ENCODE results near the gene DHX30.

Gene DHX30

DNA sequence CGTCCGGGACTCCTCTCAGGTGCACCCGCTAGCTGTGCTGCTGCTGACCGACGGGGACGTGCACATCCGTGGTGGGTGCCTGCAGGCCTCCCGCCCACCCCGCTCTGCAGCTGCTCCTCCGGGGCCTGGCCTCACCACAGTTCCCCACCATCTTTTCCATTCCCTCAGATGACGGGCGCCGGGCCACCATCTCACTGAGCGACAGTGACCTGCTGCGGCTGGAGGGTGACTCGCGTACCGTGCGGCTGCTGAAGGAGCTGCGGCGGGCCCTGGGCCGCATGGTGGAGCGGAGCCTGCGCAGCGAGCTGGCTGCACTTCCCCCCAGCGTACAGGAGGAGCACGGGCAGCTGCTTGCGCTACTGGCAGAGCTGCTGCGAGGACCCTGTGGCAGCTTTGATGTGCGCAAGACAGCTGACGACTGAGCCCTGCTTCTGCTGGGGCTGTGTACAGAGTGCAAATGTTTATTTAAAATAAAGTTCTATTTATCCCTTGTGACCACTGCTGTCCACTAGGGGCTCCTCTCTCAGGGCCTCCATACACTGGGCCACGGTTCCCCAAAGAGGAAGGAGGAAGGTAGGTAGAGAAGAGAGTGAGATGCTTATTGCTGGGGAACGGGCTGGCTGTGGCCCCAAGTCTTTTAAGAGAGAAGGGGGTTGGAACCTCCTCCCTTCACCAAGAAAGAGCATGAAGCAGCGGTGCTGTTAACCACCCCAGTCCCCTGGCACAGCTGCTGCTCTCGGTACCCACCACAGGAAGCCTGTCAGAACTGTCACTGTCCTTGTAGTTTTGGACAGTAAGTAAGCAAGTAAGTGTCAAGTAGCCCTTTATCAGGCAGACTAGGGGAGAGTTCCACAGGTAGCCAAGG lies 47.0 kb downstream of the DHX30 start:
- Mint-ChIP-seq H3K9me3 (no peaks in the 10 kb centered on the region), H3K27me3 (no peaks in the 10 kb centered on the region), H3K4me1 (no peaks in the 10 kb centered on the region), H3K4me3 (no peak overlapping the region), H3K27ac (ENCODE audit: low read depth) (peak overlapping the region; percentile 38), H3K36me3 (ENCODE audit: insufficient read depth) (peaks cover 25% of the 10 kb centered on the region)
- DNase-seq (ENCODE audit: low spot score in 2 of 2) = no peak
- no peak for ATAC-seq (replicated peaks; ENCODE audit: extremely low read depth, poor library complexity, severe bottlenecking)

DNA sequence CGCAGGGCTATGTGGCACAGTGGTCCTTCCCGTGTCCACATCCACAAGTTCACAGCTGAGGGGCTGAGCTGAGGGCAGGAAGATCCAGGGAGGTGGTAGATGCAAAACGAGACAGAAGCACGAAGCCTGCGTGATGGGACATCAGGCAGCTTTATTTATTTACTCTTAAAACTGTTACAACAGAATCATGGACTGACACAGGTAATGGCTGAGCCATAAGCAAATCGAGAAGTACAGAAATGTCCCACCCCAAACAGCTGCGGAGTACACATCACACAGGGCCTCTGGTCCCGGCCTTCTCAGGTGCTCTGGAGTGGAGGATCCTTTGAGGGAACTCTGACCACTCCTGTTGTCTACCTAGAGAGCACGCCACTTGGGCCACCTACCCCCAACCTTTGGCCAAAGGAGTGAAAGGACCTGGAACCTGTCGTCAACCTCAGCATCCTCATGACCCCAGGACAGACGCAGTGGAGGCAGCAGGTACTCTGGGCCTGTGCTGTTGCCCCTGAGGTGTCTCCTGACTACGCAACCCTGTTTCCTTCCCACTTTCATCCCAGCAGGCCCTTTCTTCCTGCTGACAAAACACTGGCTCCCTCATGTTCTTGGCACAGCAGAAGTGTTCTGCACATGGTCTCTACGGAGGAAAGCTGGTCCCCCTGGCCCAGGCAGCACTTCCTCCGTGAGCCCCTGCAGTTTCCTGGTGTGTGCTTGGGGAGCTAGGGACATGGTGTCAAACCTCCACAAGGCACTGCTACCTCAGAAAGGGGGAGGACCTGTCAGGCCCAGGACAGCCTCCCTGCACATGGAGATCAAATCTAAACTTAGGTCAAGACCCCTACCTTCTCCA lies 47.8 kb downstream of the DHX30 start:
- Mint-ChIP-seq H3K4me1 (no peaks in the 10 kb centered on the region), H3K27me3 (no peaks in the 10 kb centered on the region), H3K4me3 (no peak overlapping the region), H3K9me3 (no peaks in the 10 kb centered on the region), H3K27ac (ENCODE audit: low read depth) (peak overlapping the region; percentile 80), H3K36me3 (ENCODE audit: insufficient read depth) (peaks cover 22% of the 10 kb centered on the region)
- ATAC-seq (replicated peaks; ENCODE audit: extremely low read depth, poor library complexity, severe bottlenecking) = no peak
- DNase-seq (ENCODE audit: low spot score in 2 of 2) = no peak

DNA sequence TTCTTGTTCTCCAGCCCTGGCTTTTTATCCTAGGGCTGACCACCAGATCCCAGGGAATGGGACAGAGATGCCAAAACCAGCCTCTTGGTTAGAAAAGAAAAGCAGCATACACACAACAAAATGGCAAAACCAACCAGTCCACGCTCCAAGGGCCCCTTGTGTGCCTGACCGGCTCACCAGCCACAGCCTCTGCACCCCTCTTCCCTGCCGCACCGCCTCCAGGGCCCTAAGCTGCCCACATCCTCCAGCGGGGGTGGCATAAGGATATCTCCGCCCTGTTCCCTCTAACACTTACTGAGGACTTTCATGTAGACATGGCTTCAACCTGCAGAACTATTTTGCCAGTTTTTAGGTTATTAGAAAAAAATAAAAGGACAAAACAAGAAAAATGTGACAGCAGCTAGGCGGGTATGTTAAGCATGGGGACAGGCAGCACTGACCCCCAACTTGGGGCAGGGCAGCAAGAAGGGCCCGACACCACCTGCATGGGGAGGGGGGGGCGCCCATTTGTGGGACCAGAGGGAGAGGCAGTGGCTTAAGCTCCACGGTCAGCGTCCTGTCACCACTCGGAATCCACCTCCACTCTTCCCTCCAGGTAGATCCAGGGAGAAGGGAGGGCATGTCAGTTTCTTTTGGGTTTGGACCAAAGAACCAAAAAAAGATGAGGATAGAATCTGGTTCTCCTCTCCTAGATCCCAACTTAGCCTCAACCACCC lies 49.1 kb downstream of the DHX30 start:
- DNase-seq (ENCODE audit: low spot score in 2 of 2) (no peak), ATAC-seq (replicated peaks; ENCODE audit: extremely low read depth, poor library complexity, severe bottlenecking) (no peak)
- Mint-ChIP-seq H3K36me3 (ENCODE audit: insufficient read depth) (peaks cover 25% of the 10 kb centered on the region), H3K27me3 (no peaks in the 10 kb centered on the region), H3K4me1 (no peaks in the 10 kb centered on the region), H3K4me3 (no peak overlapping the region), H3K9me3 (no peaks in the 10 kb centered on the region), H3K27ac (ENCODE audit: low read depth) (peak overlapping the region; percentile 80)

DNA sequence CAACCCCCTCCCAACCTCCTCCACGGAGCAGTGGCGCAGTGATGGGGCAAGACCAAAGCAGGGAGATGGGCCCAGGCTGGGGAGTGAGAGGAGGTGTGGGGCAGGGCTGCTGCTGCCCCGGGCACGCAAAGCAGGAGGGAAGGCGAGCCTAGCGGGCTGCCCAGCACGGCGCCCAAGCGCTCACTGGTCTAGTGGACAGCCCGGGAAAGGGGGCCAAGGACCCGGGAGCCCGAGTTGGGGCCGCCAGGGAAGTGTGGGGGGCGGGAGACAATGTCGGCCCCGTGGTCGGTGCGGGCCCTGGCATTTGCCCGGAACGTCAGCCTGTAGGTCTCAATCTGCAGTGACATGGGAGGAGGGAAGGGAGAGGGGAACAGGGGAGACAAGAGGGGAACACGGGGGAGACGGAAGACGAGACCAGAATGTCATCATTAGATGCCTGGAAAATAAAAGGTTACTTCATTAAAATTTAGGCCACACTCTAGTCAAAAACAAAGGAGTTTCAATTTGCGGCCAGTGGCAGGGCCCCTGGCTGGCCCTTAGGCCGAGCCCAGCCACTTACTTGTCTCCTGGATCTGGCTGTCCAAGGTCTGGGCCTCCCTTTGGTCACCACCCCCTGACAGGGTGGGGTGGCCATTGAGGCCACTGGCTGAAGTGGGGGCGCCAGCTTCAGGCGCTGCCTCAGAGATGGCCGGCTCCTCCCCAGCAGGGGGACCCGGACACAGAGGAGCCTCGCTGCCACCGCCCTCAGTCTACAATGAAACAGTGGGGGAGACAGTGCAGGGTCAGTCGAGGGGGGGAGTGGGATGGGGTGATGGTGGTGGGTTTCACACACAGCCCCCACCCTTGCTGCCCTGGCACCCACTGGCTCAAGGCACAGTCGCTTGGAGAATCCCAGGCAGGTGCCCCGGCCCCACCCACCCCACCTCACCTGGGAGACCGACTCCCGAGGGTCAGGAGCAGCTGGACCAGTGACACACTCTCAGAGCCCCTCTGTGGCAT lies 50.0 kb downstream of the DHX30 start:
- no peak for ATAC-seq (replicated peaks; ENCODE audit: extremely low read depth, poor library complexity, severe bottlenecking)
- DNase-seq (ENCODE audit: low spot score in 2 of 2) = no peak
- no peaks in the 10 kb centered on the region for H3K27me3 Mint-ChIP-seq
- H3K4me3 Mint-ChIP-seq = no peak overlapping the region
- no peaks in the 10 kb centered on the region for H3K9me3 Mint-ChIP-seq
- peaks cover 24% of the 10 kb centered on the region for H3K36me3 Mint-ChIP-seq (ENCODE audit: insufficient read depth)
- H3K4me1 Mint-ChIP-seq = no peaks in the 10 kb centered on the region
- peak overlapping the region; percentile 84 for H3K27ac Mint-ChIP-seq (ENCODE audit: low read depth)

DNA sequence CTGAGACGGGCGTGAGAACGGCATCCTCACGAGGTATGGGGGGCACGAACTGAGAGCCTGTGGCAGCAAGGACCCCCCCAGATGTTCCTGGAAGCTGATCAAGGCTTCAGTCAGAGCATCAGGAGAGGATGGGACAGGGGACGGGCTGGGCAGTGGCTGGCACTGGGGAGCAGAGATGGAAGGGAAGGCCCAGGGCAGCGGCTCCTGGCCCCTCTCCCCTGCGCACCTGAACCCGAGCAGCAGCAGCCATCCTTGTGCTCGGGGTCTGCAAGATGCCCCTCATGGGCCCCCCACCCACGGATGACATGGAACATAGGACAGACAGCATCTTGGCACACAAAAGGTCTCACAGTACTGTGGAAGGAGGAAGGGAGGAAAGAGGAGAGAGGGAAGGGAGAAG lies 51.3 kb downstream of the DHX30 start:
- no peak for DNase-seq (ENCODE audit: low spot score in 2 of 2)
- Mint-ChIP-seq H3K27me3 (no peaks in the 10 kb centered on the region), H3K36me3 (ENCODE audit: insufficient read depth) (peaks cover 23% of the 10 kb centered on the region), H3K4me3 (no peak overlapping the region), H3K4me1 (no peaks in the 10 kb centered on the region), H3K9me3 (no peaks in the 10 kb centered on the region), H3K27ac (ENCODE audit: low read depth) (peak overlapping the region; percentile 84)
- no peak for ATAC-seq (replicated peaks; ENCODE audit: extremely low read depth, poor library complexity, severe bottlenecking)

DNA sequence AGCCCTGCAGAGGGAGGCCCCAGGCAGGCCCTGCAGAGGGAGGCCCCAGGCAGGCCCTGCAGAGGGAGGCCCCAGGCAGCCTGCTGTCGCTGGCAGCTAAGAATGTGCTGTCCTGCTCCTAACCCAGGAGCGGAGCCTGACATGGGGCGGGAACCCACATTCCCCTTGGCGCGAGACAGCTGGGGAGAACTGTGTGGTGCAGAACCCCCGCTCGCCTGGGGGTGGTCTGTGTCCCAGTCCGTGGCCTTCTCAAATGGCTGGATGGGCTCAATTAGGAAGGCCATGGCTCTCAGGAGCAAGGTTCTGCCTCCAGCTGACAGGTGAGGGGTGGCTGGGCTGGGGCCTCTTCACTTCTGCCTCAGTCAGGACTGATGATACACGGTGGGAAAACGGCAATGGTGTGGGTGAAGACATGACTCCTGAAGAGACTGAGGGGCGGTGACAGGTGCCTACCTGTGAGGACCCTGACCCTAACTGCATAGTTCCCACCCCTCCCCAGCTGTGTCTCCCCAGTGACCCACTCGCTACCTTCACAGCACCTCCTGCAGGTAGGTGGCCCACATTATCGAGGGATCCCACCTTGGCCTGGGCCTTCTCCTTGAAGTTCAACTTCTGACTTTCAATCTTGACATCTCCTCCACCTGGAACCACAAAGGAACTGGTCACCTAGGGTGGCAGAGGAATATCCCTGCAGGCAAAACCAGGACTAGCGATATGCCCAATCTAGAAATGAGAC lies 52.0 kb downstream of the DHX30 start:
- Mint-ChIP-seq H3K9me3 (no peaks in the 10 kb centered on the region), H3K36me3 (ENCODE audit: insufficient read depth) (peaks cover 21% of the 10 kb centered on the region), H3K4me1 (no peaks in the 10 kb centered on the region), H3K27me3 (no peaks in the 10 kb centered on the region), H3K4me3 (no peak overlapping the region), H3K27ac (ENCODE audit: low read depth) (peak overlapping the region; percentile 84)
- DNase-seq (ENCODE audit: low spot score in 2 of 2) (no peak), ATAC-seq (replicated peaks; ENCODE audit: extremely low read depth, poor library complexity, severe bottlenecking) (no peak)

DNA sequence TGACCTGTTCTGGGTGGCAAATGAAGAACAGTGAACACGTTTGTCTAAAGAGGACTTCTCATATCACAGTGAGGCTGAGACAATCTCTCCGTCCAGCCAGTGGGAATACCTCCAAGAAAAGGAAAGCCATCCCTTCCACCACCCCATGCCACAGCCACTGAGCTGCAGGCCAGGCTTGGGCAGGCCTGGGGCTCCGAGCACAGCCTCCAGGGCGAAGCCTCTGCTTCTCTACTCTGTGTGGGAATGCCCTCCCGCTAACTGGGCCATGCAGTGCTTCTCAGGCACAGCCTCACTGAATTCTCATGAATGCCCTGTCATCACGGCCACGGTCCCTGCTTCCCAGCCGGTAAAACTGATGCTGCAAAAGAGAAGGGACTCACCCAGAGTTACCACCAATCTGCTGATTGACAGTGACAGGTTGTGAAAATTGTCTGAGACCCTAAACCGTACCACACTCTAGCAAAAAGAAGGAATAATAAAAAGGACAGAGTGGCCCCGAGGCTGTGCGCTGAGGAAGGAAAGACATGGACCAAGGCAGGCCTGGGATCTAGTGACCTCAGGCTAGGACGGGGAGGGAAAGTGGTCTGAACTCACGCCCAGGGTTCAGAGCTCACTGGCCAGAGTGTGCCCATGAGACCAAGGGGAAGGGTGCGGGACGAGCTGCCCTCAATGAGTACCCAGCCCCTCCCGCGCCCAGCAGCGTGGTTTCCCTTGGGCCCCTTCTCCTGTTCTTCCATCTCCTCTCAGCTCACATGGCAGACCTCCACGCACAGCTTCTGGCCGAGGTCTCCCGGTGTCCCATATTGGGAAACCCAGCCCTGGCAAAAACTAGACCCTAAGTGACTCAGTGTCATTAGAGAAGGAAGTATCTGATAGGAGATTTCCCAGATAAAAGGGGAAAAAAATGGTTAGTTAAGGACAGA lies 52.8 kb downstream of the DHX30 start:
- DNase-seq (ENCODE audit: low spot score in 2 of 2) (no peak), ATAC-seq (replicated peaks; ENCODE audit: extremely low read depth, poor library complexity, severe bottlenecking) (no peak)
- Mint-ChIP-seq H3K4me3 (no peak overlapping the region), H3K27ac (ENCODE audit: low read depth) (peak overlapping the region; percentile 65), H3K9me3 (no peaks in the 10 kb centered on the region), H3K4me1 (no peaks in the 10 kb centered on the region), H3K27me3 (no peaks in the 10 kb centered on the region), H3K36me3 (ENCODE audit: insufficient read depth) (peaks cover 20% of the 10 kb centered on the region)

DNA sequence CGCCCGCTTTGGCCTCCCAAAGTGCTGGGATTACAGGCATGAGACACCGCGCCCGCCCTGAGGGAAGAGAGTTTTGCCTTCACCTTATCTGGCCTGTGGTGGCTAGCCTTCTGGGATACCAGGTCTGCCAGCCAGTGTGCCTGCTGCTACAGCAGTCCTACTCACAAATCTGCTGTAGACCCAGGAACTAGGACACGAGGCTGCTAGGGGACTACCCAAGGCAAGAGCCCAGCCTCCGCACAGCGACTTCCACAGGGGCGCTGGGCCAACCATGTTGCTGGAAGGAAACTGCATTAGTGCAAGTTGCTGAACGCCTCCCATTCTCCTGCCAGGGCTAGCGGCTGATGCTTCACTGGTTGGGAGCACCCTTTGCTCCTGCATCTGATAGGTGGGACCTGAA lies 53.7 kb downstream of the DHX30 start:
- Mint-ChIP-seq H3K36me3 (ENCODE audit: insufficient read depth) (peaks cover 18% of the 10 kb centered on the region), H3K4me3 (no peak overlapping the region), H3K27me3 (no peaks in the 10 kb centered on the region), H3K27ac (ENCODE audit: low read depth) (no peak overlapping the region), H3K4me1 (no peaks in the 10 kb centered on the region), H3K9me3 (no peaks in the 10 kb centered on the region)
- DNase-seq (ENCODE audit: low spot score in 2 of 2) (no peak), ATAC-seq (replicated peaks; ENCODE audit: extremely low read depth, poor library complexity, severe bottlenecking) (no peak)

DNA sequence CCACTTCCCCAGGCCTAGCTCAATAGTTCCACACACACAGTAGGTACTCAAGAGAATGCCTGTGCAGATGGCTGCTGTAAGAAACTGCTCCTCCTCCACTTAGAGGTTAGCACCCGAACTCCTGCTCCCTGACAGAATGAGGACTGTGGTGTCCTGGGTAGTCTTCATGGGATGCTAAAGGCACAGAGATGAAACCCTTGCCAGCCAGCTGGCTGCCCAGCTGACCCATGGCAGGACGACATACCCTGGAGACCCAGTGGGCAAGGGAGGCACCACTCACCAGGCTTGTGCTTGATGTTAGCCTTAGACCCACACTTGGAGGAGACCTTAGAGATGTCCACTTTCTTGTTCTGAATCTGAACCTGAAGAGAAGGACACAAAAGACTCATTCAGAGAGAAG lies 54.2 kb downstream of the DHX30 start:
- ATAC-seq (replicated peaks; ENCODE audit: extremely low read depth, poor library complexity, severe bottlenecking) = no peak
- no peaks in the 10 kb centered on the region for H3K4me1 Mint-ChIP-seq
- H3K36me3 Mint-ChIP-seq (ENCODE audit: insufficient read depth) = peaks cover 16% of the 10 kb centered on the region
- H3K27me3 Mint-ChIP-seq = no peaks in the 10 kb centered on the region
- H3K9me3 Mint-ChIP-seq = no peaks in the 10 kb centered on the region
- no peak overlapping the region for H3K27ac Mint-ChIP-seq (ENCODE audit: low read depth)
- no peak overlapping the region for H3K4me3 Mint-ChIP-seq
- no peak for DNase-seq (ENCODE audit: low spot score in 2 of 2)

DNA sequence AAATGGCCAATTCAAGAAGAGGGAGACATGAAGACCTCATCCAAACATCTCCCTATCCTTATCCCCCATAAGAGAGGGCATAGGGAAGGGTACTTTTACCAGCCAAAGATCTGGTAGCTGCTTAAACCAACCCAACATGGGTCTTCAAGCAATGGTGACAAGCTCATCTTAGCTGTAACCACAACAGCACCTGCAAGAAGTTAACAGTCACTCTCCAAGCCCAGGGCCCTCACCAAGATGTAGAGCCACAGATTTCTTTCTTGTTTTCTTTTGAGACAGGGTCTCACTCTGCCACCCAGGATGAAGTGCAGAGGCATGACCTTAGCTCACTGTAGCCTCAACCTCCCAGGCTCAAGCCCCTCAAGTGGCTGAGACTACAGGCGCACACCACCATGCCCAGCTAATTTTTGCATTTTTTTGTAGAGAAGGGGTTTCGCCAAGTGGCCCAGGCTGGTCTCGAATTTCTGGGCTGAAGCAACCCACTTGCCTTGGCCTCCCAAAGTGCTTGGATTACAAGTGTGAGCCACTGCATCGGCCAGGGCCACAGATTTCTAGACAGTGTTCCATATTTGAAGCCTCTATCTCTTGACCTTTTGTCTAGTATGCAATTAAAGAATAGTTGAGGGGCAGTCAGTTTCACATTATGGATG lies 57.1 kb downstream of the DHX30 start:
- H3K4me3 Mint-ChIP-seq = no peak overlapping the region
- H3K27ac Mint-ChIP-seq (ENCODE audit: low read depth) = peak overlapping the region; percentile 2
- no peak for ATAC-seq (replicated peaks; ENCODE audit: extremely low read depth, poor library complexity, severe bottlenecking)

More for the DNA sequence above, 57.1 kb downstream of the DHX30 start:
- Mint-ChIP-seq H3K9me3 (no peaks in the 10 kb centered on the region), H3K36me3 (ENCODE audit: insufficient read depth) (peaks cover 19% of the 10 kb centered on the region), H3K27me3 (no peaks in the 10 kb centered on the region), H3K4me1 (no peaks in the 10 kb centered on the region)
- DNase-seq (ENCODE audit: low spot score in 2 of 2) = no peak
